ENCODE results near the gene PLCD3.

PLCD3 gene

GRCh38 chr17:45111850-45112249 lies 20.5 kb downstream of the PLCD3 start:
- no peaks in the 10 kb centered on the region for H3K79me2 ChIP-seq (ENCODE audit: insufficient read depth, low read length)
- H3K9me3 ChIP-seq (ENCODE audit: insufficient read depth, low read length): no peaks in the 10 kb centered on the region
- H3K36me3 ChIP-seq (ENCODE audit: low read length): no peaks in the 10 kb centered on the region
- no peaks in the 10 kb centered on the region for H4K20me1 ChIP-seq (ENCODE audit: low read depth, low read length)
- H3K27me3 ChIP-seq (ENCODE audit: low read length): no peaks in the 10 kb centered on the region
- no peak overlapping the region for H3K4me2 ChIP-seq (ENCODE audit: low read depth, low read length, poor library complexity, severe bottlenecking)
- H3K9me2 ChIP-seq (replicated peaks; ENCODE audit: insufficient read depth, low read length): no peaks in the 10 kb centered on the region
- no peak for TF ChIP-seq EZH2phosphoT487 (conservative IDR thresholded peaks at IDR 0.05; ENCODE audit: low read length)
- H3K4me3 ChIP-seq (ENCODE audit: insufficient read depth, low read length, poor library complexity, severe bottlenecking): no peak overlapping the region
- no peak overlapping the region for H2AFZ ChIP-seq (ENCODE audit: low read depth, low read length, severe bottlenecking)
- H3F3A ChIP-seq (ENCODE audit: insufficient read depth): no peaks in the 10 kb centered on the region
- no peak overlapping the region for H3K27ac ChIP-seq (ENCODE audit: low read depth, low read length)
- no peak overlapping the region for H3K9ac ChIP-seq (ENCODE audit: low read length)

DNA sequence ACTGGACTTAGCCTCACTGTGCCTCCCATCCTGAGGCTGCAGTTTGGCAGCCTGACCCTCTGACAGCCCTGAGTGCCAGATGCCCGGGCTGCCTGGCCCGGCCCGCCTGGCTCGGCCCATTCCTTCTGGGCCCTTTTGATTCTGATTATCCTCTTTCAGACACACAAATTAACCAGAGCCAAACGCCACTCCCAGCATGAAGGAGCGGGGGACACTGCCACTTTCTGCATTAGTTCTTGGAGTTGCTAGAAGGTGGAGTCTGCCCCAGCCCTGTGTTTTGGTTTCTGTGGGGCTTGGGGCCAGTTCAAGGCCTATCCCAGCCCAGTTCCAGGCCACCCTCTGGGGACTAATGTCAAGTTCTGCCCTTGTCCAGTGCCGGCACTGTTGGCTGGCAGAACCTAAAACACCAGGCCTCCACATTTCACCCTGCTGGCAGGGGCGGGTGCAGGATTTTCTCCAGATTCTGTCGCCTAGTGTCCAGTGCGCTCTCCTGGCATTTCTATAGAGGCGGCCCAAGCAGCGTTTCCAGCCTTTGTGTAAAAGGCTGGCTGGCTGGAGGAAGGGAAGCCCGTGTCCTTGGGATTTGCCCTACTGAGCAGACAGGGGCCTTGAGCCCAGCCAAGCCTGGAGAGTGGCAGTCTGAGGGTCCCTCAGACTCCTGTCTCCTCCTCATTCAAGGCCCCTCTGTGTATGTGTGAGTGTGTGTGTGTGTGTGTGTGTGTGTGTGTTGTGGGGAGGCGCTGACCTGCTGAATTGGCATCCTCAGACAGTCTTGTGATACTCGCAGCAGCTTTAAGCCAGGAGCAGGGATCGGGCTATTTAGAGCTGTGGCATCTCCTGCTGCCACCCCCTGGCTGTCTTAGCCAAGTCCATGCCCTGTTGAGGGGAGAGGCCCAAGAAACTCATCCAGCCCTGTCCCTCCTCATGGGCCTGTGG lies 21.4 kb downstream of the PLCD3 start:
- H3F3A ChIP-seq (ENCODE audit: insufficient read depth): no peaks in the 10 kb centered on the region
- no peaks in the 10 kb centered on the region for H4K20me1 ChIP-seq (ENCODE audit: low read depth, low read length)
- no peaks in the 10 kb centered on the region for H3K36me3 ChIP-seq (ENCODE audit: low read length)
- TF ChIP-seq, protein P1, sequence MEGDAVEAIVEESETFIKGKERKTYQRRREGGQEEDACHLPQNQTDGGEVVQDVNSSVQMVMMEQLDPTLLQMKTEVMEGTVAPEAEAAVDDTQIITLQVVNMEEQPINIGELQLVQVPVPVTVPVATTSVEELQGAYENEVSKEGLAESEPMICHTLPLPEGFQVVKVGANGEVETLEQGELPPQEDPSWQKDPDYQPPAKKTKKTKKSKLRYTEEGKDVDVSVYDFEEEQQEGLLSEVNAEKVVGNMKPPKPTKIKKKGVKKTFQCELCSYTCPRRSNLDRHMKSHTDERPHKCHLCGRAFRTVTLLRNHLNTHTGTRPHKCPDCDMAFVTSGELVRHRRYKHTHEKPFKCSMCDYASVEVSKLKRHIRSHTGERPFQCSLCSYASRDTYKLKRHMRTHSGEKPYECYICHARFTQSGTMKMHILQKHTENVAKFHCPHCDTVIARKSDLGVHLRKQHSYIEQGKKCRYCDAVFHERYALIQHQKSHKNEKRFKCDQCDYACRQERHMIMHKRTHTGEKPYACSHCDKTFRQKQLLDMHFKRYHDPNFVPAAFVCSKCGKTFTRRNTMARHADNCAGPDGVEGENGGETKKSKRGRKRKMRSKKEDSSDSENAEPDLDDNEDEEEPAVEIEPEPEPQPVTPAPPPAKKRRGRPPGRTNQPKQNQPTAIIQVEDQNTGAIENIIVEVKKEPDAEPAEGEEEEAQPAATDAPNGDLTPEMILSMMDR (IDR thresholded peaks at IDR 0.05; ENCODE audit: insufficient read depth, low read length, poor library complexity, severe bottlenecking): no peak
- no peak for TF ChIP-seq EZH2phosphoT487 (conservative IDR thresholded peaks at IDR 0.05; ENCODE audit: low read length)
- H3K9me2 ChIP-seq (replicated peaks; ENCODE audit: insufficient read depth, low read length): no peaks in the 10 kb centered on the region
- H2AFZ ChIP-seq (ENCODE audit: low read depth, low read length, severe bottlenecking): no peak overlapping the region
- H3K4me2 ChIP-seq (ENCODE audit: low read depth, low read length, poor library complexity, severe bottlenecking): no peak overlapping the region
- H3K4me3 ChIP-seq (ENCODE audit: insufficient read depth, low read length, poor library complexity, severe bottlenecking): no peak overlapping the region
- no peak overlapping the region for H3K9ac ChIP-seq (ENCODE audit: low read length)
- H3K79me2 ChIP-seq (ENCODE audit: insufficient read depth, low read length): no peaks in the 10 kb centered on the region
- no peak overlapping the region for H3K27ac ChIP-seq (ENCODE audit: low read depth, low read length)
- H3K27me3 ChIP-seq (ENCODE audit: low read length): no peaks in the 10 kb centered on the region
- H3K9me3 ChIP-seq (ENCODE audit: insufficient read depth, low read length): no peaks in the 10 kb centered on the region

GRCh38 chr17:45108595-45109521 lies 23.5 kb downstream of the PLCD3 start:
- no peak overlapping the region for H3K27ac ChIP-seq (ENCODE audit: low read depth, low read length)

More at GRCh38 chr17:45108595-45109521, 23.5 kb downstream of the PLCD3 start:
- Histone ChIP-seq H3K36me3 (ENCODE audit: low read length) (no peaks in the 10 kb centered on the region), H3K4me3 (ENCODE audit: insufficient read depth, low read length, poor library complexity, severe bottlenecking) (no peak overlapping the region), H2AFZ (ENCODE audit: low read depth, low read length, severe bottlenecking) (no peak overlapping the region), H3K9me2 (replicated peaks; ENCODE audit: insufficient read depth, low read length) (no peaks in the 10 kb centered on the region), H3K9ac (ENCODE audit: low read length) (no peak overlapping the region), H3K27me3 (ENCODE audit: low read length) (no peaks in the 10 kb centered on the region), H3K9me3 (ENCODE audit: insufficient read depth, low read length) (no peaks in the 10 kb centered on the region), H3K4me2 (ENCODE audit: low read depth, low read length, poor library complexity, severe bottlenecking) (no peak overlapping the region), H3K79me2 (ENCODE audit: insufficient read depth, low read length) (no peaks in the 10 kb centered on the region), H4K20me1 (ENCODE audit: low read depth, low read length) (no peaks in the 10 kb centered on the region), H3F3A (ENCODE audit: insufficient read depth) (no peaks in the 10 kb centered on the region)
- TF ChIP-seq EZH2phosphoT487 (conservative IDR thresholded peaks at IDR 0.05; ENCODE audit: low read length): no peak
- TF ChIP-seq, protein P1 (IDR thresholded peaks at IDR 0.05; ENCODE audit: insufficient read depth, low read length, poor library complexity, severe bottlenecking): no peak

Measured in SU-DHL-6 (cell line).